ENCODE results near the gene SMARCE1. TPM values are rescaled to one million over a fixed set of nuclear protein-coding genes. Genes with fewer than 3 reads are reported as not detected.

The SMARCE1 gene
- total and polyA plus RNA-seq, 9 of the 15 experiments (the other 6 are each of a cell fraction or from before 2014, with no cell fraction given): 64.1 to 142 (median 114) TPM

DNA sequence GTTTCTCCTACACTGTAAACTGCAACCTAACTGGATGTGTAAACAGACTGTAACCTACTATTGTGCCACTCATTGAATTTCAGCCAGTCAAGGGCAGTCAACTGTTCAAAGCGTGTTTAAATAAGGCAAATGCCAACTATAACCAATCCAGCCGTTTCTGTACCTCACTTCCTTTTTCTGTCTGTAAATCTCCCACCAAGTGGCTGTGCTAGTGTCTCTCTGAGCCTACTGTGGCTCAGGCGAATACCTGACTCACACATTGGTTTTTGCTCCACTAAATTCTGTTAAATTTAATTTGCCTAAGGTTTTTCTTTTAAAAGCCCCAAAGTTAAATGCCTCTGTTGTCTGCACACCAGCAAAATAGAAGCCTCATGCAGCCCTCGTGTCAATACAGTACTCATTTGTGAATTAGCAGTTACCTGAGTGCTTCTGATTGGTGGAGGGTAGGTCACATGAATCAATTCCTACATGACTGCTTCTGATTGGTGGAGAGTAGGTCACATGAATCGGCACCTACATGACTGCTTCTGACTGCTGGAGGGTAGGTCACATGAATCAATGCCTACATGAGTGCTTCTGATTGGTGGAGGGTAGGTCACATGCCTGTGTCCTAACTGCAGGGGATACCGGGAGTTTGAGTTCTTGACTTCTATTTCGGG, 51.2 kb downstream of the SMARCE1 start (continued):
- TF ChIP-seq, protein P1, sequence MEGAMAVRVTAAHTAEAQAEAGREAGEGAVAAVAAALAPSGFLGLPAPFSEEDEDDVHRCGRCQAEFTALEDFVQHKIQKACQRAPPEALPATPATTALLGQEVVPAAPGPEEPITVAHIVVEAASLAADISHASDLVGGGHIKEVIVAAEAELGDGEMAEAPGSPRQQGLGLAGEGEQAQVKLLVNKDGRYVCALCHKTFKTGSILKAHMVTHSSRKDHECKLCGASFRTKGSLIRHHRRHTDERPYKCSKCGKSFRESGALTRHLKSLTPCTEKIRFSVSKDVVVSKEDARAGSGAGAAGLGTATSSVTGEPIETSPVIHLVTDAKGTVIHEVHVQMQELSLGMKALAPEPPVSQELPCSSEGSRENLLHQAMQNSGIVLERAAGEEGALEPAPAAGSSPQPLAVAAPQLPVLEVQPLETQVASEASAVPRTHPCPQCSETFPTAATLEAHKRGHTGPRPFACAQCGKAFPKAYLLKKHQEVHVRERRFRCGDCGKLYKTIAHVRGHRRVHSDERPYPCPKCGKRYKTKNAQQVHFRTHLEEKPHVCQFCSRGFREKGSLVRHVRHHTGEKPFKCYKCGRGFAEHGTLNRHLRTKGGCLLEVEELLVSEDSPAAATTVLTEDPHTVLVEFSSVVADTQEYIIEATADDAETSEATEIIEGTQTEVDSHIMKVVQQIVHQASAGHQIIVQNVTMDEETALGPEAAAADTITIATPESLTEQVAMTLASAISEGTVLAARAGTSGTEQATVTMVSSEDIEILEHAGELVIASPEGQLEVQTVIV (CRISPR knock-in tag; IDR thresholded peaks at IDR 0.05; ENCODE audit: borderline replicate concordance): no peak
- TF ChIP-seq MEIS2 (IDR thresholded peaks at IDR 0.05; ENCODE audit: partially characterized antibody) (no peak), PCBP1 (IDR thresholded peaks at IDR 0.05; ENCODE audit: low read depth, low read length, poor library complexity, severe bottlenecking) (no peak), MEF2D (tag; conservative IDR thresholded peaks at IDR 0.05; ENCODE audit: low read depth) (0 out of 2 replicates have a peak, but pooled peaks have one; percentile 28), IFI16 (CRISPR knock-in tag; IDR thresholded peaks at IDR 0.05) (no peak), BCOR (IDR thresholded peaks at IDR 0.05) (no peak), ZNF143 (CRISPR knock-in tag; IDR thresholded peaks at IDR 0.05) (peak; percentile 34; the same call in 1 of the 2 replicates), TRIM28 (IDR thresholded peaks at IDR 0.05) (no peak), GABPB2 (CRISPR knock-in tag; conservative IDR thresholded peaks at IDR 0.05) (no peak), NFYB (IDR thresholded peaks at IDR 0.05; ENCODE audit: extremely low read depth, insufficient read length) (peak; percentile 50), ELF1 (tag; IDR thresholded peaks at IDR 0.05) (no peak), ZNF764 (CRISPR knock-in tag; IDR thresholded peaks at IDR 0.05; ENCODE audit: low read depth) (no peak), TAF1 (IDR thresholded peaks at IDR 0.05; ENCODE audit: control insufficient read depth, extremely low read depth, insufficient read depth, low read length, severe bottlenecking) (no peak), MIER1 (IDR thresholded peaks at IDR 0.05; ENCODE audit: low read depth) (no peak), EHMT2 (IDR thresholded peaks at IDR 0.05) (peak; percentile 56; the same call in 1 of the 2 replicates), L3MBTL2 (IDR thresholded peaks at IDR 0.05) (peak; percentile 97), ZNF124 (CRISPR knock-in tag; IDR thresholded peaks at IDR 0.05) (no peak)
- TF ChIP-seq, protein P2, sequence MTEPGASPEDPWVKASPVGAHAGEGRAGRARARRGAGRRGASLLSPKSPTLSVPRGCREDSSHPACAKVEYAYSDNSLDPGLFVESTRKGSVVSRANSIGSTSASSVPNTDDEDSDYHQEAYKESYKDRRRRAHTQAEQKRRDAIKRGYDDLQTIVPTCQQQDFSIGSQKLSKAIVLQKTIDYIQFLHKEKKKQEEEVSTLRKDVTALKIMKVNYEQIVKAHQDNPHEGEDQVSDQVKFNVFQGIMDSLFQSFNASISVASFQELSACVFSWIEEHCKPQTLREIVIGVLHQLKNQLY (CRISPR knock-in tag; conservative IDR thresholded peaks at IDR 0.05): no peak
- TF ChIP-seq, protein P3, sequence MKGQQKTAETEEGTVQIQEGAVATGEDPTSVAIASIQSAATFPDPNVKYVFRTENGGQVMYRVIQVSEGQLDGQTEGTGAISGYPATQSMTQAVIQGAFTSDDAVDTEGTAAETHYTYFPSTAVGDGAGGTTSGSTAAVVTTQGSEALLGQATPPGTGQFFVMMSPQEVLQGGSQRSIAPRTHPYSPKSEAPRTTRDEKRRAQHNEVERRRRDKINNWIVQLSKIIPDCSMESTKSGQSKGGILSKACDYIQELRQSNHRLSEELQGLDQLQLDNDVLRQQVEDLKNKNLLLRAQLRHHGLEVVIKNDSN (CRISPR knock-in tag; IDR thresholded peaks at IDR 0.05): peak; percentile 94
- TF ChIP-seq, protein P4, sequence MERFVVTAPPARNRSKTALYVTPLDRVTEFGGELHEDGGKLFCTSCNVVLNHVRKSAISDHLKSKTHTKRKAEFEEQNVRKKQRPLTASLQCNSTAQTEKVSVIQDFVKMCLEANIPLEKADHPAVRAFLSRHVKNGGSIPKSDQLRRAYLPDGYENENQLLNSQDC (CRISPR knock-in tag; IDR thresholded peaks at IDR 0.05): no peak
- TF ChIP-seq, protein P5, sequence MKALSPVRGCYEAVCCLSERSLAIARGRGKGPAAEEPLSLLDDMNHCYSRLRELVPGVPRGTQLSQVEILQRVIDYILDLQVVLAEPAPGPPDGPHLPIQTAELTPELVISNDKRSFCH (CRISPR knock-in tag; IDR thresholded peaks at IDR 0.05): no peak
- TF ChIP-seq, protein P5 (tag; IDR thresholded peaks at IDR 0.05): no peak
- TF ChIP-seq, protein P6, sequence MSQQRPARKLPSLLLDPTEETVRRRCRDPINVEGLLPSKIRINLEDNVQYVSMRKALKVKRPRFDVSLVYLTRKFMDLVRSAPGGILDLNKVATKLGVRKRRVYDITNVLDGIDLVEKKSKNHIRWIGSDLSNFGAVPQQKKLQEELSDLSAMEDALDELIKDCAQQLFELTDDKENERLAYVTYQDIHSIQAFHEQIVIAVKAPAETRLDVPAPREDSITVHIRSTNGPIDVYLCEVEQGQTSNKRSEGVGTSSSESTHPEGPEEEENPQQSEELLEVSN (IDR thresholded peaks at IDR 0.05; ENCODE audit: borderline replicate concordance in 1 of 2, extremely low read depth in 1 of 2, insufficient read depth in 1 of 2, insufficient read length in 1 of 2, low read depth in 1 of 2, low read length in 1 of 2, poor library complexity in 1 of 2, severe bottlenecking in 1 of 2): peak; percentile 15 to 41
